HG02884 (cell line): ENCODE measurements around the gene CDK4.

Experiments used
- ATAC-seq: cut with Tn5 transposase; IDR thresholded peaks from one replicate; pipeline ENCODE4 v1.9.1; 2021; ENCODE audit warnings: mild to moderate bottlenecking, moderate library complexity; ENCODE audit not compliant: unreplicated experiment

CDK4 gene

GRCh38 chr12:57772429-57773322 is 20.6 kb upstream of the CDK4 start, which contains the start of gene EEF1AKMT3:
Gene EEF1AKMT3, plus strand, starts transcription at chr12:57772614. Its CDS starts 111 bp downstream, at chr12:57772725.
- ATAC-seq, result peak; percentile 8

DNA sequence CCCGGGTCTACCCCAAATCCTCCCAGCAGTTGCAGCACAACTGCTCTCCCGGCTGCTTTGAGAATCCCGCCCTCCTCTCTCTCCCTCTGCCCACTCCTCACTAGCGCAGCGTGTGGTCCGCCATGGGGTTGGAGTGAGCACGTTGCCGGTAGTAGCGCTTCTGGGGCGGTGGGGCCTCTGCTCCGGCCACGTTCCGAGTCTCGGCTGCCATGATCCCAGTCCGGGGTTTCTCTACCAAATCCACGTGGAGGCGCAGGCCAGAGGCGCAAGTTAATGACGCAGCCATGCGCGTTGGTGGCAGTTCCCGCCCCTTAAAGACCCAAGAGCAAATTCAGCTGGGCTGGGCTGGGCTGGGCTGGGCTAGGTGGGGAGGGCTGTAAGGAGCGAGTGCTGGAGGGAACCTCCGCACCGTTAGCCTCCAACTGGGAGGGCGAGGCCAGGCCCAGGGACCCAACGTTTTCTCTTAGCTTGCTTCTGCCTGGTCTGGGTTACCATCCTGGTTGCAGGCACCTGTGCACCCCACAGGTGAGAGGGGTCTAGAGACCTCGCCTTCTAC is 19.8 kb upstream of the CDK4 start, which contains the start of gene METTL1:
Gene METTL1, minus strand, starts transcription at position 233 of the 556 bp plus-strand sequence. Its CDS starts 22 bp downstream, at position 211.
- peak; percentile 70 for ATAC-seq

DNA sequence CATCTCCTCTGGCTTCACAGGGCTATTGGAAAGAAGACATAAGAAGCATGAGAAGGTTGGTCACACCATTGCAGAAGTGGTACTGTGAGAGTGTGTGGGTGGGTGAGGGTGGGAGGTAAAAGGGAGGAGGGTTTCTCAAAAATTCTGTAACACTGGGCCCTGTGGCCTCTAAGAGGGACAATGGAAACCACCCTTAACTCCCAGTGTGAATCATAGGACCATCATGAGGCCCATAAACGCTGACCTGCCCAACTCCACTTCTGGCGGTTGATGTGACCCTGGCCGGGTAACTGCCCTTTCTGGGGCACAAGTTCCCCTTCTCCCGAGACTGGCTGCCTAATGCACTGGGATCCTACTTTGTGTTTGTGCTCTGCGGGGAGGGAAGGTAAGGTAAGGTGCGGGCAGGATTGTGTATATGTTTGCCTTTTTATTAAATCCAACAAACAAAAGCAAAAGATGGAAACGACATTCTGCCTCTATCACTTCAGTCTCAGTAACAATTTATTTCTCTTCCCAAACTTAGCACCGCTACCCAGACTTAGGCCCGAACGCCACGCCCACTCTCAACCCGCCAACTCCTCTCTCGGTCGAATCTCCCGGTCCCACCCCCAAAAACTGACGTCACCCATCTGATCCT is 19.2 kb upstream of the CDK4 start:
- peak; percentile 75 for ATAC-seq

DNA sequence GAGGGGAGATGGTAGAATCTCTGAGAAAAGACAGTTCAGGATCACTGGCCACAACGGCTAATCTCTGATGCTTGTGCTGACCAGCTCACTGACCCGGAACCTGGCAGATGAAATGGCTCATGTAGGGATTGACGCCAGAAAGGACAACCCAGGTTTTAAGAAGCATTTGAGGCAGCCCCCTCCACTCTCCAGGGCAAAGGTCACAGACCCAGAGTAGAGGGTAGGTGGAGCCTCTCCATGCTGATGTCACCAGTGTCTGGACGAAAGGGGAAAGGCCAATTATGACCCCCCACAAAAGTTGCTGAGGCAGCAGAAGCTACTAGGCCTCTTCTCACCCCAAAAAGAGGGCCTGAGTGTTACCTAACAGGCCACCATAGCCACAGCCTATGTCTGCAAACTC is 18.6 kb upstream of the CDK4 start:
- ATAC-seq, result no peak

DNA sequence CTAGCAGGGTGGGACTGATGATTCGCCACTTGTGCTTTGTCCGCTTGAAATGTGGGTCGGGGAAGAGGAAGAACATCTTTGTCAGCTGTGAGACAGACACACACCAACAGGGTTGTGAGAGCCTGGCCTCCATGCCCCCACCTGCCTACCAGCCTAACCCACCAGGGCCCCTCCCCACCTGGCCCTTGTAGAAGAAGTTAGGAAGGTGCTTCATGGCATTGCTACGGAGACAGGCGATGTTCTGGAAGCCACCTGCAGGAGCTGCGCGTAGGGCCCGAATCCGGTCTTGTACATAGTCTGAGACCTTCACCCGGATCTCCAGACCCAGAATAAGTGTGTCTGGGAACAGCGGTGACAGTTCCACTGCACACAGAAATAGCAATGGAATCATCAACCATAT is 17.5 kb upstream of the CDK4 start:
- no peak for ATAC-seq

- ATAC-seq, result no peak
Measured at GRCh38 chr12:57767876-57768275, 15.8 kb upstream of the CDK4 start.

DNA sequence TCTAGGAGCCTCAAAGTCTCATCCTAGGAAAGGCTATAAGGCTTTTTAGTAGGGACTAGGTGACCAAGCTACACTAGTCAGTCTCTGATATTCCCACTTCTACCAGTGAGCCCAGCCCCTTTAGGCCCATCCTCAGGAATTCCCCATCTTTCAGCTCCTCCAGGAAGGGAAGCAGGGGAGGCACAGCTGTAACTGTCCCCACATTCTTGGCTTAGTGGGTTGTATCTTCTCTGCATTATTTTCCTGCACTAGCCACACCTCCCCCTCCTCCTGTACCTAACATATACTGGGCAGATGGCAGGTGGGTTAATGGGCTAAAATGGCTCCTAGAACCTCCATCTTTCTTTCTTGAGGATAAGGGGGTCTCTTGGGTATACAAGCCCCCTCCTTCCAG is 15.2 kb upstream of the CDK4 start:
- no peak for ATAC-seq

GRCh38 chr12:57766464-57767304 is 14.6 kb upstream of the CDK4 start, which contains the start of gene CYP27B1:
Gene CYP27B1, minus strand, starts transcription at chr12:57767078. Its CDS starts 37 bp downstream, at chr12:57767041.
- ATAC-seq, result no peak

- ATAC-seq, result no peak
Measured at GRCh38 chr12:57765698-57766463, 13.8 kb upstream of the CDK4 start.

- peak; percentile 46 for ATAC-seq
Measured at GRCh38 chr12:57765003-57765697, 13.0 kb upstream of the CDK4 start.

GRCh38 chr12:57764662-57765002 is 12.5 kb upstream of the CDK4 start:
- no peak for ATAC-seq

DNA sequence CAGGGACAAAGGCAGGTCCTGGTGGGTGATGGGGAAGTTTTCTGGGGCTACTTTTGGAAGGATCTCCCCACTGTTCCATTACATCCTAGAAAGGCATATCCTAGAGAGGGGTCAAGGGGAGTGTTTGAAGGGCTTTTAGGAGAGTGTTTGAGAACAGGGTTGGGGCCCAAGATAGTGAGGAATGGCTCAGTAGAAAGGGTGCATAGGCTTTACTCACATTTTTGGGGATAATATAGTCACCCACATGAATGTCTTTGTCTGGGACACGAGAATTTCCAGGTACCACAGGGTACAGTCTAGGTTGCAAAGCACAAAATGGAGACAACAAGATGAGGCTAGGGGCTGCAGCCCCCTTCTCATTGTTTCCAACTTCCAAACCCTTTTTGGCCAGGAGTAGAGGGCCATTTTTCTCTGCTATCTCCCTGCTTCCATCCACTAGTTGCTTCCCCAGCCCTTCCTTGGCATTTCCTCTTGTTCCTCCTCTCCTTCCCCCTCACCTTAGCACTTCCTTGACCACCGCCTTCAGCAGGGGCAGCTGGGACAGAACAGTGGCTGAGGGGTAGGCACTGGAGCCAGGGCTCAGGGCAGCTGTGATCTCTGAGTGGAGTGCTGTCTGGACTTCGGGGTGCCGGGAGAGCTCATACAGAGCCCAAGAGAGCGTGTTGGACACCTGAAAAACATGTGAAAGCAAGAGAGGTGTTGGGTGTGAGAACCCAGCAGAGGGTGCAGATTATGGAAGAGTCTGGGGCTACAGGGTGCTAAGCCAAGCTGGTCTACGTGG is 12.0 kb upstream of the CDK4 start:
- no peak for ATAC-seq

DNA sequence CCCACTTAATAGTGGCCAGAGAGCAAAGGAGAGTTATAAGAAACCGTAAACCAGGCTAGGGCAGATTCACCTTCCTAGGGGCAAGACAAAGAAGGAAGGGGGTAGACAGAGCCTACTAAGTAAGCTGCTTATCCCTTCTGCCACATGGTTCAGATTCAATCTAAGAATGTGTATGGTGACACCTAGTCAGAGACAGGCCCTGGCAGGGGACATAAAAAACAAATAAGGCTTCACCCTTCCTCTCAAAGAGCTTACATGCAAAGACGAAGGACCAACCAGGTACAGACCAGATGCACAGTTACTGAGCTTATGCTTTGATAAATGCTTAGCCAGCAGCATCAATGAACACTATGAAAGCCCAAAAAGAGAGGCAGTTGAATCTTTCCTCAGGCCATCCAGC is 10.4 kb upstream of the CDK4 start:
- ATAC-seq, result no peak

GRCh38 chr12:57761391-57761998 is 9.4 kb upstream of the CDK4 start:
- no peak for ATAC-seq

- ATAC-seq, result no peak
Measured at GRCh38 chr12:57760347-57760982, 8.4 kb upstream of the CDK4 start.

DNA sequence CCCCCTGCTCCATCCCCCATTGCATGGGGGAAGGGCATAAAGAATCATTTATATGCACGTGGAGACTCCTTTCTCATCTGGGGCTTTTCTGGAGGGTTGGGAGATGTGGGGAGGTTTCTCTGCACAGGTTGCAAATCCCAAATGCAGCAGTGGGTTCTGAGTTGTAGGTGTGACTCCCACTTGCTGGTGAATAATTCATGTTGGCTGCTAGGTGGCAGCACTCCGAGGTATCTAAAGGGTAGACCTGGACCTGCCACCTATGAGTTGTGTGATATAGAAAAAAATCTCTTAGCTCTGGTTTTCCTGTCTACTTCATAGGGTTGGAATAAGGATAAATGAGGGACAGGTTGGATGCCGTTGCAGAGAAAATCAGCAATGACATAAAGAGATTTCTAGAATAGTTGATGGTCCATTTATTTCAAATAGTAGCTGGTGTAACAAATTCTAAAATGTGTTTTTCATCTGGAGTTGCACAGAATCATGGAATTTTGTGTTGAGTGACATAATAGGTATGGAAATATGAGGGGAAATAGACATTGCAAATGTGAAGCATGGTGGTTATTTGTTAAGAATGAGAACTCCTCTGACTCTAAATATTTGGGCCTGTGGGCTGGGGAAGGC is 7.4 kb upstream of the CDK4 start:
- no peak for ATAC-seq

- no peak for ATAC-seq
Measured at GRCh38 chr12:57758552-57759359, 6.6 kb upstream of the CDK4 start.
